ENCODE data around the gene SMARCA4.

DNA sequence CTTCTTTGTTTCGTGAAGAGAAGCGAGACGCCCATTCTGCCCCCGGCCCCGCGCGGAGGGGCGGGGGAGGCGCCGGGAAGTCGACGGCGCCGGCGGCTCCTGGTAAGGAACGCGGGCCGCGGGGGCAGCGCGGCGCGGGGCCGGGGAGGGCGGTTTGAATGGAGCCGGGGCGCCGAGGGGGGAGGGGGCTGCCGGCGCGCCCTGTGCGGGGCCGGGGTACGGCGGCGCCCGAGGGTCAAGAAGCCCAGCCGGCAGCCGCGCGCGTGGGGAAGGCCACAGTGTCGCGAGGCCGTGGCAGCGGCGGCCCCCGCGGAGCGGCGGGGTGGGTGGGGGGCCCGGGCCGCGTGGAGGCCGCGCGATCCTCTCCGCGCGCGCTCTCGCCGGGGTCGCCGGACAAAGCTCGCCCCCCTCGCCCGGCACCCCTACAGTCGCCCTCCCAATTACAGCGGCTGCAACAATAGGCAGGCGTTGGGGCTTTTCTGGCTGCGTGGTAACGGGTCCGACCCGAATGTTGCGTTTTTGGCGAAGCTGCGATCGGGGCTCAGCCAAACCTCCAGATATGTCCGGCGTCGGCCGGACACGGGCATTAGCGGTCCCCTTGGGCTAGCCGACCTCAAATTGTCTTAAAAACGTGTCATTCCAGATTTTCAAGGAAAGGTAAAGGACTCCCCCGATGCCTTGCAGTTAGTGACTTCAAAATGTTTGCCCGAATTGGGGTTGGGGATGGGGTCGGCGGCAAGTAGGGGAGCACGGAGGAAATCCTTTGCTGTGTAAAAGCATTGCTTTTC lies 437 bp downstream of the SMARCA4 start:
- TF ChIP-seq ZNF274 (IDR thresholded peaks at IDR 0.05; ENCODE audit: low read depth, low read length) (no peak), YY1 (IDR thresholded peaks at IDR 0.05; ENCODE audit: insufficient read depth, insufficient read length) (no peak)

All from NT2/D1 (cell line).